ENCODE measurements around the gene UBE2E3.

Gene UBE2E3

DNA sequence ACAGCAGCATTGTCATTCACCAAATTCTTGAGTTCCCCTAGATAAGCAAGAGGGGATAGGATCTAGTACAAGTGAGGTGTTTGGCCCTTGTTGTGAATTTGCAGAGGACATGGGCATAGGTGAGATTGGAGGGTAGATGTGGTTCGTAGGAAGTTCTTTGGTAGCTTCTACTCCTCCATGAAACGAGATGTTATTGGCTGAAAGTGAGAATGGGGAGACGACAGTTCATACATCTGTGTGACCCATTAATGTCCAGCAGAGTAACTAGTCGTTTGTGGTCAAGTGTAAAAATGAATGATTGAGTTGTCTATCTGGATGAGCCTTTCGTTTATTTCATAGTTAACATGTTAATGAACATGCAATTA is 90.4 kb downstream of the UBE2E3 start (continued):
- TF ChIP-seq SCRT2 (tag by site-specific recombination; IDR thresholded peaks at IDR 0.05) (no peak), ZNF391 (tag by site-specific recombination; IDR thresholded peaks at IDR 0.05; ENCODE audit: borderline replicate concordance, low read depth) (no peak), ZXDB (tag by site-specific recombination; IDR thresholded peaks at IDR 0.05) (no peak), ZNF16 (tag by site-specific recombination; IDR thresholded peaks at IDR 0.05; ENCODE audit: low read depth) (no peak), KLF16 (tag by site-specific recombination; IDR thresholded peaks at IDR 0.05) (no peak), ZNF311 (tag by site-specific recombination; IDR thresholded peaks at IDR 0.05; ENCODE audit: borderline replicate concordance) (no peak)

DNA sequence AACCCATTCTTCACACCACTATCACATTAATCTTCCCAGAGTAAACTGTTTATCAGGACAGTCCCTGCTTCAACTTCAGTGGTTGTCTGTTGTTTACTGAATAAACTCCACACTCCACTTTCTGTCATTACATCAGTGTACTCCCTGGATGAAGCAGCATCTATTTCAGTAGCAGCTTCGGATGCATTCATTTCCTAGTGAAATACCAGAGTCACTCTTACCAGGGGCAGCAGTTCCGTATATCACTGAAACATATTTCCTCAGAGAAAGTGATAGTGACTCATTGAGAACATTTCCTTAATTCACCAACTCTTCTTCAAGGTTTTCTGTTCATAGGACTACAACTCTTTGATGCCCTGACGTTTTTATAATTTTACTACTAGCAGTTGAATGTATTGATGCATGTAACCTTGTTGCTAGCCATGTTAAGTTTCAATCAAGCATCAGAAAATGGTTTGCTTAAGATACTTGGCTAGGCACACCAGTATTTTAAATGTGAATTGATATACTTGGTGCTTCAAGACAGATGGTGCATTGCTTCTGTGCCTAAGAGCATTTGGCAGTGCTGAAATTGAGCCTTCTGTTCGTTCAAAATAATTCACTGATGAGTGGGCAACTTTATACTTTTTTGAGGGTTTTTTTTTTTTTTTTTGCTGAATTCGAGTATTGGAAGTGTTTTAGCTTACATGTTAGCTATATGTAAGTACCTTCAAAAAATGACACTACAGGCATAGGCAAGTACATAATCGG is 92.3 kb downstream of the UBE2E3 start:
- Histone ChIP-seq H3K4me1 (ENCODE audit: control insufficient read depth, insufficient read depth, low read length) (no peaks in the 10 kb centered on the region; the same call in 1 of the 2 replicates), H3K9me3 (ENCODE audit: control insufficient read depth, insufficient read depth, low read depth, low read length) (no peaks in the 10 kb centered on the region), H3K27ac (ENCODE audit: extremely low read depth, low read depth, low read length) (no peak overlapping the region), H3K36me3 (ENCODE audit: control insufficient read depth in 2 of 2, insufficient read depth in 1 of 2, low read length in 2 of 2) (no peaks in the 10 kb centered on the region), H3K4me3 (ENCODE audit: low read depth, low read length) (no peak overlapping the region)
- POLR2A ChIA-PET, result no interaction called here
- TF ChIP-seq ZNF610 (tag by site-specific recombination; IDR thresholded peaks at IDR 0.05; ENCODE audit: borderline replicate concordance), result no peak
- no peak for TF ChIP-seq ZNF529 (tag by site-specific recombination; IDR thresholded peaks at IDR 0.05; ENCODE audit: insufficient replicate concordance)
- TF ChIP-seq ZNF558 (tag by site-specific recombination; IDR thresholded peaks at IDR 0.05), result no peak
- no peak for TF ChIP-seq ZNF10 (tag by site-specific recombination; IDR thresholded peaks at IDR 0.05)
- no peak for TF ChIP-seq ZNF776 (tag by site-specific recombination; IDR thresholded peaks at IDR 0.05; ENCODE audit: borderline replicate concordance)
- CTCF ChIA-PET, result interaction anchor here (1.0 to 1.7 kb wide), 2 partner anchors 32 to 384 kb away, joined by 3 to 5 read pairs; partner anchors contain the start of gene ITGA4

DNA sequence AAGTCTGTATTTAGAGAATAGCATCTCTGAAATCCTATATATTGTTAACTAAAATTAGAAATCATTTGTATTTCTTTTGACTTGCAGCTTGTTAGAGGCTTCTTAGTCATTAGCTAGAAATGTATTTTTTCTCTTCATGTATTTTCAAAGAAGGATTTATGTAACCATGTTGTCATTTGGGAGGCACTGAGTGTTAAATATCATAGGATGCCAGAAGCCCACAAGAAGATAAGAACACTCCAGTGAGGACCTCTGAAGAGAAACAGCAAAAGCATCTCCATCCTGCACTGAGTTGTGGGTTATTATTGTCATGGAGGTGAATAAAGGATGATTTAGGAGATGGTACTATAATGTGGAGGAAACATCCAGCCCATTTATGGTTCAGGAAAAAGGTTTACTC is 93.5 kb downstream of the UBE2E3 start:
- Histone ChIP-seq H3K27ac (ENCODE audit: extremely low read depth, low read depth, low read length) (no peak overlapping the region), H3K9me3 (ENCODE audit: control insufficient read depth, insufficient read depth, low read depth, low read length) (no peaks in the 10 kb centered on the region), H3K4me3 (ENCODE audit: low read depth, low read length) (no peak overlapping the region), H3K36me3 (ENCODE audit: control insufficient read depth in 2 of 2, insufficient read depth in 1 of 2, low read length in 2 of 2) (no peaks in the 10 kb centered on the region), H3K4me1 (ENCODE audit: control insufficient read depth, insufficient read depth, low read length) (no peaks in the 10 kb centered on the region; the same call in 1 of the 2 replicates)
- CTCF ChIA-PET, result interaction anchor here (1.0 kb wide), 1 partner anchor 31 kb away, joined by 3 read pairs; no protein-coding TSS in a partner anchor
- POLR2A ChIA-PET, result no interaction called here
- TF ChIP-seq ZNF132 (tag by site-specific recombination; IDR thresholded peaks at IDR 0.05; ENCODE audit: borderline replicate concordance), result no peak
- TF ChIP-seq ZBTB21 (tag by site-specific recombination; IDR thresholded peaks at IDR 0.05), result no peak
- TF ChIP-seq REPIN1 (tag by site-specific recombination; IDR thresholded peaks at IDR 0.05; ENCODE audit: low read depth), result no peak
- TF ChIP-seq ZNF664 (tag by site-specific recombination; IDR thresholded peaks at IDR 0.05), result no peak
- no peak for TF ChIP-seq ZNF184 (tag by site-specific recombination; IDR thresholded peaks at IDR 0.05)
- TF ChIP-seq OVOL3 (tag by site-specific recombination; IDR thresholded peaks at IDR 0.05), result no peak
- TF ChIP-seq ZNF670 (tag by site-specific recombination; IDR thresholded peaks at IDR 0.05; ENCODE audit: low read depth), result no peak
- TF ChIP-seq, protein P1, sequence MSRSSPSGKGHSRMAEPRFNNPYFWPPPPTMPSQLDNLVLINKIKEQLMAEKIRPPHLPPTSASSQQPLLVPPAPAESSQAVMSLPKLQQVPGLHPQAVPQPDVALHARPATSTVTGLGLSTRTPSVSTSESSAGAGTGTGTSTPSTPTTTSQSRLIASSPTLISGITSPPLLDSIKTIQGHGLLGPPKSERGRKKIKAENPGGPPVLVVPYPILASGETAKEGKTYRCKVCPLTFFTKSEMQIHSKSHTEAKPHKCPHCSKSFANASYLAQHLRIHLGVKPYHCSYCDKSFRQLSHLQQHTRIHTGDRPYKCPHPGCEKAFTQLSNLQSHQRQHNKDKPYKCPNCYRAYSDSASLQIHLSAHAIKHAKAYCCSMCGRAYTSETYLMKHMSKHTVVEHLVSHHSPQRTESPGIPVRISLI (tag by site-specific recombination; IDR thresholded peaks at IDR 0.05), result no peak
- TF ChIP-seq, protein P2, sequence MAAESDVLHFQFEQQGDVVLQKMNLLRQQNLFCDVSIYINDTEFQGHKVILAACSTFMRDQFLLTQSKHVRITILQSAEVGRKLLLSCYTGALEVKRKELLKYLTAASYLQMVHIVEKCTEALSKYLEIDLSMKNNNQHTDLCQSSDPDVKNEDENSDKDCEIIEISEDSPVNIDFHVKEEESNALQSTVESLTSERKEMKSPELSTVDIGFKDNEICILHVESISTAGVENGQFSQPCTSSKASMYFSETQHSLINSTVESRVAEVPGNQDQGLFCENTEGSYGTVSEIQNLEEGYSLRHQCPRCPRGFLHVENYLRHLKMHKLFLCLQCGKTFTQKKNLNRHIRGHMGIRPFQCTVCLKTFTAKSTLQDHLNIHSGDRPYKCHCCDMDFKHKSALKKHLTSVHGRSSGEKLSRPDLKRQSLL (tag by site-specific recombination; IDR thresholded peaks at IDR 0.05), result no peak
- TF ChIP-seq YY2 (tag by site-specific recombination; IDR thresholded peaks at IDR 0.05), result no peak
- no peak for TF ChIP-seq PRDM1 (tag by site-specific recombination; IDR thresholded peaks at IDR 0.05)

Data from HEK293 (cell line).